ENCODE measurements around the gene SNX8. TPM values are rescaled to one million over a fixed set of nuclear protein-coding genes. Genes with fewer than 3 reads are reported as not detected.

The SNX8 gene
- total and polyA plus RNA-seq, 8 donors = 7.7 to 72.9 (median 12.0) TPM

DNA sequence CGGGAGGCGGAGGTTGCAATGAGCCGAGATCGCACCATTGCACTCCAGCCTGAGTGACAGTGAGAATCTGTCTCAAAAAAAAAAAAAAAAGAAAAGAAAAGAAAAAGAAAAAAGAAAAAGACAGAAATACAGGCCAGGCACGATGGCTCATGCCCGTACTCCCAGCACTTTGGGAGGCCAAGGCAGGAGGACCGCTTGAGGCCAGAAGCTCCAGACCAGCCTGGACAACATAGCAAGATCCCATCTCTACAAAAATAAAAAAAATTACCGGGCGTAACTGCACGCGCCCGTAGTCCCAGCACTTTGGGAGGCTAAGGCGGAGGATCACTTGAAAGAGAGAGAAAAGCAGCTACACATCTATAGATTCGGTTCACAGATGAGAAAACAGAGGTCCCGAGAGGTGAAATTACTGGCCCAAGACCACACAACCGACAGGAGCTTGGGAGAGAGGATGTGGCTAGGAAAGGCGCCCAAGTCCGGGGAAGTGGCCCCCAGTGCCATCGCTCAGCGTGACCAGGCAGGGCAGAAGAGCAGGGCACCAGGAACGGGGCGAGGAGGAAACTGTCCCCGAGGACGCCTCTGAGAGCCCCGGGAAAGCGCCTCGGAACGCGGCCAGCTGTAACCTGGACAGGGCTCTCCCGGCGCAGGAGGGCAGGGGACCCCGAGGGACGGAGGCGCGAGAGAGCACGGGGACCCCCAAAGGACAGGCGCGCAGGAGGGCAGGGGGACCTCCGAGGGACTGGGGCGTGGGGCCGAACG, 612 bp downstream of the SNX8 start:
- Histone ChIP-seq H3K27me3 (no peaks in the 10 kb centered on the region), H3K36me3 (peaks cover 0 to 13% (median 7%) of the 10 kb centered on the region in 4 donors), H3K4me3 (peak overlapping the region; percentile 71 to 98 (median 95)), H3K9me3 (no peaks in the 10 kb centered on the region), H3K27ac (peak overlapping the region; percentile 77 to 93 (median 85)), H3K4me1 (peaks cover 0 to 25% (median 15%) of the 10 kb centered on the region in 4 donors)
- DNase-seq = peak in 1 of 2 donors; percentile 34
- WGBS, 5 donors = 22 to 53% (median 28%) methylated on average over 18 to 42 of the region's 42 CpGs
- TF ChIP-seq, protein P1, sequence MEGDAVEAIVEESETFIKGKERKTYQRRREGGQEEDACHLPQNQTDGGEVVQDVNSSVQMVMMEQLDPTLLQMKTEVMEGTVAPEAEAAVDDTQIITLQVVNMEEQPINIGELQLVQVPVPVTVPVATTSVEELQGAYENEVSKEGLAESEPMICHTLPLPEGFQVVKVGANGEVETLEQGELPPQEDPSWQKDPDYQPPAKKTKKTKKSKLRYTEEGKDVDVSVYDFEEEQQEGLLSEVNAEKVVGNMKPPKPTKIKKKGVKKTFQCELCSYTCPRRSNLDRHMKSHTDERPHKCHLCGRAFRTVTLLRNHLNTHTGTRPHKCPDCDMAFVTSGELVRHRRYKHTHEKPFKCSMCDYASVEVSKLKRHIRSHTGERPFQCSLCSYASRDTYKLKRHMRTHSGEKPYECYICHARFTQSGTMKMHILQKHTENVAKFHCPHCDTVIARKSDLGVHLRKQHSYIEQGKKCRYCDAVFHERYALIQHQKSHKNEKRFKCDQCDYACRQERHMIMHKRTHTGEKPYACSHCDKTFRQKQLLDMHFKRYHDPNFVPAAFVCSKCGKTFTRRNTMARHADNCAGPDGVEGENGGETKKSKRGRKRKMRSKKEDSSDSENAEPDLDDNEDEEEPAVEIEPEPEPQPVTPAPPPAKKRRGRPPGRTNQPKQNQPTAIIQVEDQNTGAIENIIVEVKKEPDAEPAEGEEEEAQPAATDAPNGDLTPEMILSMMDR (IDR thresholded peaks at IDR 0.05) = no peak
- intact Hi-C loops (cut with DNase I; ENCODE audit: low total_unique reads) = no loop called here

GRCh38 chr7:2312267-2312929, 1.8 kb downstream of the SNX8 start:
- intact Hi-C loops (cut with DNase I; ENCODE audit: low total_unique reads) = no loop called here
- no peak overlapping the region for H3K27ac ChIP-seq
- H3K4me3 ChIP-seq = no peak overlapping the region

DNA sequence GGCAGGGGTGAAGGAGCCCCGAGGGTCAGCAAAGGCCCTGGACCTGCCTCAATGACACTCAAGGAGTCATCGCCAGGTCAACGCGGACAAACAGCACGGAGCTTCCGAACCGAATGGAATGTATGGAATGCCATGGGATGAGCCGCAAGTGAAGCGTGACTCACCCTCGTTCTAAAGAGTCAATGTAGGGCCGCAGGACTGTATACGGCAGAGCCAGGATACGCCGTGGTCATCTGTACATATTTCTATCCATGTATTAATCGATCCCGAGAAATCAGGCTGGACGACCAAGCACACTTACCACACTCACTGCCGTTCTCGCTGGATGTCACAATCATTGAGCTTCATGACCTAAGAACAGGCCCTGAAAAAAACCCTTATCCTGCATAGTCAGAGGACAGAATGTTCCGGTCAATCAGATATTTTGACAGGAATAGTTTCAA, 4.3 kb downstream of the SNX8 start:
- H3K9me3 ChIP-seq = no peaks in the 10 kb centered on the region
- DNase-seq = no peak
- no peaks in the 10 kb centered on the region for H3K27me3 ChIP-seq
- H3K27ac ChIP-seq = no peak overlapping the region
- TF ChIP-seq POLR2AphosphoS5 (IDR thresholded peaks at IDR 0.05) (no peak), EP300 (IDR thresholded peaks at IDR 0.05) (no peak), POLR2A (IDR thresholded peaks at IDR 0.05) (no peak)
- TF ChIP-seq, protein P1 (IDR thresholded peaks at IDR 0.05) = no peak
- H3K4me1 ChIP-seq = peaks cover 0 to 28% (median 17%) of the 10 kb centered on the region in 4 donors
- intact Hi-C loops (cut with DNase I; ENCODE audit: low total_unique reads) = no loop called here
- H3K4me3 ChIP-seq = no peak overlapping the region
- WGBS, 5 donors = 76 to 90% (median 84%) methylated on average over 20 of the region's 20 CpGs
- peaks cover 0 to 13% (median 7%) of the 10 kb centered on the region in 4 donors for H3K36me3 ChIP-seq

More at GRCh38 chr7:2312267-2312929, 1.8 kb downstream of the SNX8 start:
- H3K9me3 ChIP-seq = no peaks in the 10 kb centered on the region
- no peak for TF ChIP-seq EP300 (IDR thresholded peaks at IDR 0.05)
- TF ChIP-seq, protein P1 (IDR thresholded peaks at IDR 0.05) = no peak
- TF ChIP-seq POLR2AphosphoS5 (IDR thresholded peaks at IDR 0.05) = no peak
- TF ChIP-seq POLR2A (IDR thresholded peaks at IDR 0.05) = no peak
- 81 to 87% (median 85%) methylated on average over 16 to 17 of the region's 17 CpGs for WGBS, 5 donors
- H3K4me1 ChIP-seq = peaks cover 0 to 25% (median 15%) of the 10 kb centered on the region in 4 donors
- no peak for DNase-seq
- peaks cover 0 to 13% (median 7%) of the 10 kb centered on the region in 4 donors for H3K36me3 ChIP-seq
- no peaks in the 10 kb centered on the region for H3K27me3 ChIP-seq

- no peaks in the 10 kb centered on the region for H3K9me3 ChIP-seq
- intact Hi-C loops (cut with DNase I; ENCODE audit: low total_unique reads) = no loop called here
- TF ChIP-seq EP300 (IDR thresholded peaks at IDR 0.05) (no peak), POLR2A (IDR thresholded peaks at IDR 0.05) (no peak), POLR2AphosphoS5 (IDR thresholded peaks at IDR 0.05) (no peak)
- TF ChIP-seq, protein P1 (IDR thresholded peaks at IDR 0.05) = no peak
- 73 to 86% (median 83%) methylated on average over 7 of the region's 7 CpGs for WGBS, 5 donors
- no peak overlapping the region for H3K27ac ChIP-seq
- peaks cover 0 to 24% (median 12%) of the 10 kb centered on the region in 4 donors for H3K4me1 ChIP-seq
- peaks cover 0 to 13% (median 7%) of the 10 kb centered on the region in 4 donors for H3K36me3 ChIP-seq
- H3K27me3 ChIP-seq = no peaks in the 10 kb centered on the region
- H3K4me3 ChIP-seq = no peak overlapping the region
- no peak for DNase-seq
Observed at GRCh38 chr7:2307690-2308107, 6.5 kb downstream of the SNX8 start.

Measured in stomach (tissue), 9 donors.